Activated T-helper 1 cell treated with anti-CD3 and anti-CD28 coated beads, Interleukin-12 subunit alpha, Interleukin-12 subunit beta, Interleukin-2, Interleukin-4 antibody, amounts not matched to agents 30 ng/mL and 10 ng/mL and 1 ng/mL, durations not matched to agents 14 hours and 24 hours and 36 hours (primary cell): ENCODE results near the gene ARSB. TPM values are rescaled to one million over a fixed set of nuclear protein-coding genes. Genes with fewer than 3 reads are reported as not detected.

Experiments used
- DNase-seq: peaks from one replicate; pipeline ENCODE4 v3.0.0; 2021; ENCODE audit warnings: low spot score
- H3K27ac Mint-ChIP-seq: one replicate; pipeline ENCODE4 v1.8.0; 2021; ENCODE audit warnings: mild to moderate bottlenecking, mixed read lengths
- H3K27me3 Mint-ChIP-seq: one replicate; pipeline ENCODE4 v1.8.0; 2022; ENCODE audit warnings: mild to moderate bottlenecking, moderate library complexity, mixed read lengths; ENCODE audit not compliant: insufficient read depth
- H3K36me3 Mint-ChIP-seq: one replicate; pipeline ENCODE4 v1.8.0; 2021; ENCODE audit warnings: low read depth, mixed read lengths
- H3K4me1 Mint-ChIP-seq: one replicate; pipeline ENCODE4 v1.8.0; 2021; ENCODE audit warnings: low read depth, mixed read lengths
- H3K4me3 Mint-ChIP-seq: one replicate; pipeline ENCODE4 v1.8.0; 2021; ENCODE audit warnings: mild to moderate bottlenecking, moderate library complexity, mixed read lengths
- H3K9me3 Mint-ChIP-seq: one replicate; pipeline ENCODE4 v1.8.0; 2021; ENCODE audit warnings: mixed read lengths
- intact Hi-C: fragments of 100-400 bp; cut with micrococcal nuclease; formaldehyde crosslinking; loops from one replicate; pipeline ENCODE4 v1.15.1; 2024
- total RNA-seq: library from RNA; stranded (reverse); gene quantifications from 2 replicates; pipeline ENCODE4 v1.2.3, GENCODE V29; 2022

Gene ARSB
- total RNA-seq, 1 donor from 2014 or later, result 11.3 TPM

DNA sequence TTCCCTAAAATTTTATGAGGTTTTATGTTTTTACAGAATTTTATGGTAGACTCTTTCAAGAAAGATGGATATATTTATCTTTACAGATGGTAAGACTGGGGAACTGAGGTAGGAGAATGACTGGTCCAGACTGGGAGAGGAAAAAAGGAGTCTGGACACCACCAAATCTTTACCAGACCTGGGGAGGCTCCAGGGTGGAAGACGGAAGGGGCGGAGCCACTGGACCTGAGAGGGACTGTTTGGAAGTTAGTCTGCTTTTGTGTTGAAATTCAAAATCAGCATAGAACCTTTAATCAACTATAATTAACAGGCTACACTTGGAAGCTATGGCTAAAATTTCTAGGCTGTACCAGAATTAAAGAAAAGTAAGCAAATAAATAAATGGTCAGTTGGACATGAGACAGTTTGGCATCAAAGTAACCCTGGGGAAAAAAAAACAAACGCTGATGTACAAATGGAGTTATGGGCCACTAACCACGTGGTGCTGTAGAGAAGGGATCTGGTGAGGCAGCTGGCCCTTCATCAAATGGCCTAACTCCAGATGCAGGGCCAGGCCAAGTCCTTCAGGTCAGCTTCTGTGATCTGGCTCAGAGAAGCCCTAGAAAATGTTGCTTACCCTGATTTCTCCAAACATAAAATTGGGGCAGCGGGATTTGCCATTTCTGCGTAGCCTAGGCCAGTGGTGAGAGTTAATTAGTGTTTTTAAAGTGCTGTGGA is 155.1 kb downstream of the ARSB start:
- no peak overlapping the region for H3K27ac Mint-ChIP-seq
- DNase-seq, result no peak
- no peaks in the 10 kb centered on the region for H3K9me3 Mint-ChIP-seq
- H3K4me1 Mint-ChIP-seq, result no peaks in the 10 kb centered on the region
- H3K4me3 Mint-ChIP-seq, result no peak overlapping the region
- no peaks in the 10 kb centered on the region for H3K27me3 Mint-ChIP-seq
- no peaks in the 10 kb centered on the region for H3K36me3 Mint-ChIP-seq
- intact Hi-C loops, result no loop called here

DNA sequence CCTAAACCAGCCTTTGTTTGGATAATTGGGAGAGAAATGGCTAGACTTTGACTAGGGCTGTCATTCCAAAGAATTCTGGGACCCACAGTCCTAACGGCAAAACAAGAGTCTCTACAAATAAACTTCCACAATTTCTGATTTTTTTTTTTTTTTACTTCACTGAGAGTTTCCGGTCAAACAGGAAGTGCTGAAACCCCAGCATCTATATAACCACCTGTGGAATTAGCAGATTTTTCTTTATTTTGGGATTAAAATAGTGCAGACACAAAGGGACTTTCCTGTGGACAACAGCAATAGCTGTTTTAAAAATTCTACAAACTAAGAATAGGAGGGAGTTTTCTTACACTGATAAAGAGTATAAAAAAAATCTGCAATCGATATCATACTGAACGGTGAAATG is 157.4 kb downstream of the ARSB start:
- intact Hi-C loops, result no loop called here
- Mint-ChIP-seq H3K36me3 (no peaks in the 10 kb centered on the region), H3K4me3 (no peak overlapping the region), H3K9me3 (no peaks in the 10 kb centered on the region), H3K27ac (no peak overlapping the region), H3K27me3 (no peaks in the 10 kb centered on the region), H3K4me1 (no peaks in the 10 kb centered on the region)
- DNase-seq, result no peak

DNA sequence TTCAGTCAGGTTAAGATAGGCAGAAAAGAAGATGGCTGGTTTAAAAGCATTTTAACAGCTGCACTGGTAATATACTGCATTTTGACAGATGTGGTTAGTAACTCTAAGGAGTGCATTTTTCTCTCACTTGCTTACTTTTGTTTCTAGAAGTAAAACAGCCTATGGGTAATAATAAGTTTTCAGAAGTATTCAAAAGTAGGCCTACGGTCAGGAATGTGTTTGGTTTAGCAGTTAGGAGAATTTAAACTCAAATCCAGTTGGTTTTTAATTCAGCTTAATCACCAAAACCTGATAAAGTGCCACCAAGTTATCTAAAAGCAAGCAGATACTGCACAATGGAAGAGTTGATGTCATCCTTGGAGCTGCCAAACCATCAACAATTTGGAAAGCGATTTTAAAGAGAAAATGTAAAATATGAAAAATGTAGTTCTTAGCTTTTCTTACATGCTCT is 160.3 kb downstream of the ARSB start:
- Mint-ChIP-seq H3K9me3 (no peaks in the 10 kb centered on the region), H3K36me3 (no peaks in the 10 kb centered on the region), H3K4me3 (no peak overlapping the region), H3K4me1 (no peaks in the 10 kb centered on the region), H3K27ac (no peak overlapping the region), H3K27me3 (no peaks in the 10 kb centered on the region)
- DNase-seq, result no peak
- intact Hi-C loops, result no loop called here

DNA sequence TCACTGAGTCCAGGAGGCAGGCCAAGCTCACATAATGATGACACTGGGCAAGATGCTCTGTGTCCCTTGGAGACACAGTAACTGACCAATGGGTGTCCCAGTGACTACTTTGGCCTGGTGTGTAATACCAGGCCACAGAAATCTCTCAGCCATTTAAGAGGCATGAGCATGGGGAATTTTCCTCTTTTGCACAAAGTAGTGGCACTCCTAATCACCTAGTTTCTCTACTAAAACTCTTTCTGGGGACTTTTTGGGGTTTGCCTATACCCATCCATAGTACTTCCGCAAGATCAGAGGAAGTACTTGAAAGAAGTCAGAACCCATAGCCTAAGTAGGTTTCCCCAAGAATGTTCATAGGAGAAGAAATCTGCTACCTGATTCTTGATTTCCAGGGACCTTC is 161.9 kb downstream of the ARSB start:
- Mint-ChIP-seq H3K36me3 (no peaks in the 10 kb centered on the region), H3K4me3 (no peak overlapping the region), H3K4me1 (no peaks in the 10 kb centered on the region), H3K27me3 (no peaks in the 10 kb centered on the region), H3K9me3 (no peaks in the 10 kb centered on the region), H3K27ac (no peak overlapping the region)
- DNase-seq, result no peak
- intact Hi-C loops, result no loop called here

DNA sequence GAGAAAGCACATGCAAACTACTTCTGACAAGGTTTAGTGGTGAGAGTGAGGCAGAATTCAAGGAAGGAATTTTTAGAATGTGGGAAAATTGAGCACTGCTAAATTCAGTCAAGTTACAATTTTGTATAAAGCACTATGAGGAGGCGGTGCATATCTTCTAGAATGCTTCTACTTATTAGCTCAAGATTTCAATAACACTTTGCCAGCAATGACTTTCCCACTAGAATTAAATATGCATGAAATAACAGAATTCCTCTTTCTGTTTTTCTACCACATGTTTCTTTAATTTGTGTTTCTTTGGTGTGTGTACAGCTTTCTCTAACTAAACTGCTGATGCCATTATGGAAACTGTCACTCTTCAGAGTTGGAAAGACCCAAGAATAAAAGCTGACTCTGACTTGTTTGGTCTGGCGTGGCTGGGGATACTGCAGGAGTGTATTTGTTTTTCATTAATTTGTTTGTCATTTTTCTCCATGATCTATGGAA is 163.5 kb downstream of the ARSB start:
- DNase-seq, result no peak
- Mint-ChIP-seq H3K27ac (no peak overlapping the region), H3K27me3 (no peaks in the 10 kb centered on the region), H3K4me1 (no peaks in the 10 kb centered on the region), H3K36me3 (no peaks in the 10 kb centered on the region), H3K4me3 (no peak overlapping the region), H3K9me3 (no peaks in the 10 kb centered on the region)
- intact Hi-C loops, result no loop called here

DNA sequence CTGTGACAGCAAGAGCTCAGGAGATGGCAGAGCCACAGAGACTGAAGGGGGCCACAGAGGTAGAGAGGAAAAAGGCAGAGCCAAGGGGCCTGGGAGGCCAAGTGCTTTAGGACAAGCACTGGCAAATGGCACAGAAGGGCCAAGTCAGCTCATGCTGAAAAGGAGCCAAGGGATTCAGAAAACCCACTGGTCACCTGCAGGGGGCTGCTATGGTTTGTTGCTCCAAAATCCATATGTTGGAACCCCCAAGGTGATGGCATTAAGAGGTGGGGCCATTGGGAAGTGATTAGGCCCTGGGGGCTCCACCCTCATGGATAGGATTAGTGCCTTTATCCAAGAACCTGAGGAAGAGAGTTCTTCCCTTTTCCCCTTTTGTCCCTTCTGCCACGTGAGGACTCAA is 165.4 kb downstream of the ARSB start:
- no peaks in the 10 kb centered on the region for H3K9me3 Mint-ChIP-seq
- no peak overlapping the region for H3K4me3 Mint-ChIP-seq
- DNase-seq, result no peak
- no peak overlapping the region for H3K27ac Mint-ChIP-seq
- no peaks in the 10 kb centered on the region for H3K27me3 Mint-ChIP-seq
- intact Hi-C loops, result no loop called here
- no peaks in the 10 kb centered on the region for H3K36me3 Mint-ChIP-seq
- H3K4me1 Mint-ChIP-seq, result no peaks in the 10 kb centered on the region

DNA sequence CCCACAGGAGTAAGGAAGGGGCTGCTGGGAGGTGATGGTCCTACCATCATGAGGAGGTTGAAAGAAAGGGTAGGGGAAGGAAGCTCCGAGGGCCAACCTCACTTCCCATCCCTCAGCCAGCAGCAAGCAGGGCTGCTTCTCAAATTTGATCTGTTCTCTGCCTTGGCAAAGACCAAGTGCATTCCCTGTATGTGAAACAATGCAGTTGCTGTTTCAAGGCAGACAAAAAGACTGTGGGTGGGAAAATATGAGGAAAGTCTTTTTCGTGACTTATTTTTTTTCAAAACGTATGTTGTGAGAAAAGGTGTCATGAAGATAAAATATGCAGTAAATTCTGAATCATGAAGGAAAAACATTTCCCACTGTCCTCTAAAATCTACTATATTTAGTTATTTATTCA is 165.9 kb downstream of the ARSB start:
- no peaks in the 10 kb centered on the region for H3K4me1 Mint-ChIP-seq
- DNase-seq, result no peak
- intact Hi-C loops, result no loop called here
- no peaks in the 10 kb centered on the region for H3K36me3 Mint-ChIP-seq
- no peak overlapping the region for H3K4me3 Mint-ChIP-seq
- H3K27ac Mint-ChIP-seq, result no peak overlapping the region
- no peaks in the 10 kb centered on the region for H3K27me3 Mint-ChIP-seq
- H3K9me3 Mint-ChIP-seq, result no peaks in the 10 kb centered on the region

DNA sequence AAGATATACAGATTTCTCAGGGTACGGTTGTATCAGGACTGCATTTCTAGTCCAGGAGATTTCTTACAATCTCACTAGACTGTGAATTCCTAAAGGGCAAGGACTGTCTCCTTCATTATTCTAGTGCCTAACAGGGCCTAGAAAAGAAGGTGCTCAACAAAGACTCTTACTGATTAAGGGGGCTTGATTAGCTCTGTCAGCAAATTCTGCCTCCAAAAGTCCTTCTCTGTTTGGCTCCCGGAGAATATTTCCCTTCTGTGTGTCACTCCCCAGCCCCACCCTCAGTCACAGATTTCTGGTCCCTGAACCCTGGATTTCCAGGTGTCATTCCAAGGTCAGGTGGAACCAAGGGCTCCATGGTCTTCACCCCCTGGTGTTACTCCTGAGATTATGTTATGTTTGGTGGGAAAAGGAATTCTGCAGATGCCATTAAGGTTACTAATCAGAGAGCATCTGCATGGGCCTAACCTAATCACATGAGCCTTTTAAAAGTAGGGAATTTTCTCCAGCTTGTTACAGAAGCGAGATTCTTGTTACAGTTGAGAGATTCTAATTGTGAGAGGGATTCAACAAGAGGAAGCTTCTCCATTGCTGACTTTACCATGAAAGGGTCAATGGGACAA is 168.9 kb downstream of the ARSB start:
- DNase-seq, result no peak
- Mint-ChIP-seq H3K4me1 (no peaks in the 10 kb centered on the region), H3K4me3 (no peak overlapping the region), H3K9me3 (no peaks in the 10 kb centered on the region), H3K27ac (no peak overlapping the region), H3K36me3 (no peaks in the 10 kb centered on the region), H3K27me3 (no peaks in the 10 kb centered on the region)
- intact Hi-C loops, result no loop called here

DNA sequence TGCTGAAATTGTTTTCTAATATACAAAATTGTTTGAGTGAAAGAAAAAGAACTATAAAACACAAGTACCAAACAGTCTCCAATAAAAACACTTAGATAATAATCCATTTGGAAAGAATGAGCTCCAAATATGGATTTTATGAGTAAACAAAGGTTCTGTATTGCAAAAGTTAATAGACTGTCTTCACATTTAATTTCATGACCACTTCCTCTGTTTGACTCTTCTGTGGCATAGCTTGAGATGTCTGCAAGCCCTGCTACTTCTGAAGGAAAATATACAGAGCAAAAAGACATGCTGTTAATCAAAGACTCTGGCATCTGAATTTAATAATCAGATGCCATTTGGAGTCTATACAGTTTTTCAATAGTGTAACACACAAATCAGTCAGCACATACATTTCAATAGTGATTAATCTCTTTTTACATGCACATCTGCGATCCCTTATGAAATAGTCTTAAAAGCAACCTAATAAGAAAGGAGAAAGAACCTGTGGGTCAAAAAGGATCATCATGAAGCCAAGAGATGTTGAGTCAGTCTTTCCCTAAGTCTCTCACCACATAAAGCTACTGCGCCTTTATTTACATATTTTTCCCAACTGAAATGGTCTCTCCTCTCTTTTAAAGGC is 171.1 kb downstream of the ARSB start:
- Mint-ChIP-seq H3K4me3 (no peak overlapping the region), H3K36me3 (no peaks in the 10 kb centered on the region), H3K4me1 (no peaks in the 10 kb centered on the region), H3K27ac (no peak overlapping the region), H3K9me3 (no peaks in the 10 kb centered on the region), H3K27me3 (no peaks in the 10 kb centered on the region)
- intact Hi-C loops, result no loop called here
- DNase-seq, result no peak

DNA sequence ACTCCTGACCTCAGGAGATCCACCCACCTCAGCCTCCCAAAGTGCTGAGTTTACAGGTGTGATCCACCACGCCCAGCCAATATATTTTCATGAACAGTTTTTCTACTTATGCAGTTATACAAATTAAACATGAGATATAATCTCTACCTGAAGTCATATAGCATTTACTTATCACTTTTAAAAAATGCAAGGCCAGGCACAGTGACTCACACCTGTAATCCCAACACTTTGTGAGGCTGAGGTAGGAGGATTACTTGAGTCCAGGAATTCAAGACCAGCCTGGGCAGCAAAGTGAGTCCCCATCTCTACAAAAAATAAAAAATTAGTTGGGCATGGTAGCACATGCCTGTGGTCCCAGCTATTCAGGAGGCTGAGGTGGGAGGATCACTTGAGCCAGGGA is 171.8 kb downstream of the ARSB start:
- no peak for DNase-seq
- H3K9me3 Mint-ChIP-seq, result no peaks in the 10 kb centered on the region
- intact Hi-C loops, result no loop called here
- no peak overlapping the region for H3K27ac Mint-ChIP-seq
- H3K4me3 Mint-ChIP-seq, result no peak overlapping the region
- no peaks in the 10 kb centered on the region for H3K36me3 Mint-ChIP-seq
- H3K4me1 Mint-ChIP-seq, result no peaks in the 10 kb centered on the region
- no peaks in the 10 kb centered on the region for H3K27me3 Mint-ChIP-seq

DNA sequence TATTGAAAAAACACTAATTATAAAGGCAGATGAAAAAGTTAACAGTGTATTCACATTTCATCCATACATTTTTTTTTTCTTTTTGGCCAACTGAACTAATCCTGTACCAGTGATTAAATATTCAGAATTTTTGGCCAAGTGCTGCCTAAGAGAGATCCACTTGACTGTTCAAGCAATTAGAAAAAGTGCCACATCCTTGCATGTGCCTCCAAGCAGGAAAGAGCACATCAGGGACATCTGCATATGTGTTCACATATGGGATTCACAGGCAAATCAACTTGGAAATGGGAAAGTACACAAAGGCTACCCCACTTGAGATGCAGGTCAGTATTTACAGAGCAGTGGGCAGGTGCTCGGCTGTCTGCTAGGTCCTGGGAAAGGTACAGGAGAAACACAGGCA is 173.2 kb downstream of the ARSB start:
- Mint-ChIP-seq H3K4me1 (no peaks in the 10 kb centered on the region), H3K27ac (no peak overlapping the region), H3K9me3 (no peaks in the 10 kb centered on the region), H3K27me3 (no peaks in the 10 kb centered on the region), H3K36me3 (no peaks in the 10 kb centered on the region), H3K4me3 (no peak overlapping the region)
- intact Hi-C loops, result no loop called here
- no peak for DNase-seq

DNA sequence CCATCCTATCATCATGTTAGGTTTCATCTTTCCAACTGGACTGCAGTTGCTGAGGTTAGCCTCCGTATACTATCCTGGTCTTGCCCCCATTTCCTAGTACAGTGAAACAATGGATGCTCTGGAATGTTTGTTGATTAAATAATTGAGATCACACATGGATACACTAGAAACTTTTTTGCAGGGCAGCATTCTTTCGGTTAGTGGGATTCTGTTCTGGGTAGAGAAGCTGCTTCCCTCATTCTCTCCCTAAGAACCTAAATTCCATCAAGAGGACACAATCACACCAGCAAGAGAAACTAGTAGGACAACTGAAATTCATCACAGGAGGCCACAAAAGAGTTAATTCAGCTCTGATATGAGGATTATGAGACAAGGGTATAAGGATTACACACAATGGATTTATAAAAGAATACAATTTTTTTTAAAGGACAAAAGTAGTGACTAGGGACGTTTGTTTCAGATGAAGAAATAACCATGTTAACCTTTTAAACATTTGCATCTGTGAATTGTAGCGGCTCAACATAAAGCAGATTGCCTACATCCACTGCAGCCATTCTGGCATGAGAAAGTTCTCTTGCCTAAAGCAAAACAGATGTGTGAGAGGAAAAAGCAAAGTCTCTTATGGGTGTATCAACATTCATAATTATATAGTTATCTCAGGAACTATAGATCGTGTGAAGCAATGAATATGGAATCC is 173.8 kb downstream of the ARSB start:
- Mint-ChIP-seq H3K4me3 (no peak overlapping the region), H3K27me3 (no peaks in the 10 kb centered on the region), H3K36me3 (no peaks in the 10 kb centered on the region), H3K27ac (no peak overlapping the region), H3K9me3 (no peaks in the 10 kb centered on the region), H3K4me1 (no peaks in the 10 kb centered on the region)
- intact Hi-C loops, result no loop called here
- no peak for DNase-seq
